Activated B cell treated with CpG ODN at 0.5 μM for 24 hours (primary cell): Measurements from ENCODE around the gene MPEG1. TPM values are rescaled to one million over a fixed set of nuclear protein-coding genes. Genes with fewer than 3 reads are reported as not detected.

Source experiments
- ATAC-seq: fragments of 200-7000 bp; cut with Tn5 transposase; one replicate; pipeline ENCODE4 v1.10.0; 2021; ENCODE audit warnings: low read depth, mild to moderate bottlenecking, moderate library complexity
- CTCF ChIA-PET: fragments of 350-600 bp; sonication (Branson Sonifier 250); formaldehyde crosslinking; loops from one replicate; lab custom pipeline; 2021; ENCODE audit warnings: antibody characterized with exemption; lab: Charles Lee
- POLR2A ChIA-PET: fragments of 350-600 bp; sonication (Branson Sonifier 250); formaldehyde crosslinking; loops from one replicate; lab custom pipeline; 2021; ENCODE audit warnings: antibody characterized with exemption; lab: Charles Lee
- DNase-seq: peaks from one replicate; pipeline ENCODE4 v3.0.0; 2022
- H3K27ac Mint-ChIP-seq: one replicate; pipeline ENCODE4 v1.8.0; 2020; ENCODE audit warnings: mixed read lengths
- H3K27me3 Mint-ChIP-seq: one replicate; pipeline ENCODE4 v1.8.0; 2021; ENCODE audit warnings: mixed read lengths
- H3K36me3 Mint-ChIP-seq: one replicate; pipeline ENCODE4 v1.8.0; 2021; ENCODE audit warnings: low read depth, mixed read lengths
- H3K4me1 Mint-ChIP-seq: one replicate; pipeline ENCODE4 v1.8.0; 2021; ENCODE audit warnings: mixed read lengths
- H3K4me3 Mint-ChIP-seq: one replicate; pipeline ENCODE4 v1.8.0; 2020; ENCODE audit warnings: mild to moderate bottlenecking, mixed read lengths
- H3K9me3 Mint-ChIP-seq: one replicate; pipeline ENCODE4 v1.8.0; 2020; ENCODE audit warnings: mixed read lengths
- CTCF ChIP-seq: fragments of 200-600 bp; IDR thresholded peaks from one replicate; pipeline ENCODE4 v1.8.0; 2022; ENCODE audit warnings: antibody characterized with exemption, mild to moderate bottlenecking
- intact Hi-C: fragments of 100-400 bp; cut with micrococcal nuclease; formaldehyde crosslinking; loops from one replicate; pipeline ENCODE4 v1.15.1; 2024
- total RNA-seq: library from RNA; stranded (reverse); gene quantifications from 2 replicates; pipeline ENCODE4 v1.2.3, GENCODE V29; 2022

The MPEG1 gene
- total RNA-seq, 1 donor from 2014 or later, result 154 TPM

DNA sequence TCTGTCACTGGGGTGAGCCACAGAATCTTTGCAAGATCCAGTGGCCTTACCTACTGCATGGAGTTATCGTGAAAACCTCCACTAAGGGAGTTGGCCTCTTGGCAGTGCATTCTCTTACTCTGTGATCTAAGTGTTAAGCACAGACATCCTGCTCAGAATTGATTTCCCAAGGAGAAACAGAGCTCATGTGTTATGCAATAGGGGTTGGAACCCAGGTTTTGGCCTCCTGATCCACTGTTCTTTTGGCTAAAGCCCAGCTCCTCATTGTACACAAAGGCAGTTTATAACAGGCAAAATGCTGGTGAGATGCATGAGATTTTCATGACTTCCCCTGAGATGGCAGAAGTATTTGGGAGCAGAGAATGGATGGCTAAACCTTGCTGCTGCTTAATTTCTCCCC lies 29.0 kb downstream of the MPEG1 start:
- POLR2A ChIA-PET, result no interaction called here
- CTCF ChIA-PET, result interaction anchor here (8.3 kb wide), 1 partner anchor 10 kb away, joined by 102 read pairs; the partner anchor contains the start of gene DTX4
- peaks cover 75% of the 10 kb centered on the region for H3K36me3 Mint-ChIP-seq
- peaks cover 24% of the 10 kb centered on the region for H3K4me1 Mint-ChIP-seq
- no peaks in the 10 kb centered on the region for H3K27me3 Mint-ChIP-seq
- H3K9me3 Mint-ChIP-seq, result peaks cover 7% of the 10 kb centered on the region
- no peak for ATAC-seq
- intact Hi-C loops, result no loop called here
- no peak overlapping the region for H3K27ac Mint-ChIP-seq
- no peak for DNase-seq
- no peak for TF ChIP-seq CTCF
- no peak overlapping the region for H3K4me3 Mint-ChIP-seq

DNA sequence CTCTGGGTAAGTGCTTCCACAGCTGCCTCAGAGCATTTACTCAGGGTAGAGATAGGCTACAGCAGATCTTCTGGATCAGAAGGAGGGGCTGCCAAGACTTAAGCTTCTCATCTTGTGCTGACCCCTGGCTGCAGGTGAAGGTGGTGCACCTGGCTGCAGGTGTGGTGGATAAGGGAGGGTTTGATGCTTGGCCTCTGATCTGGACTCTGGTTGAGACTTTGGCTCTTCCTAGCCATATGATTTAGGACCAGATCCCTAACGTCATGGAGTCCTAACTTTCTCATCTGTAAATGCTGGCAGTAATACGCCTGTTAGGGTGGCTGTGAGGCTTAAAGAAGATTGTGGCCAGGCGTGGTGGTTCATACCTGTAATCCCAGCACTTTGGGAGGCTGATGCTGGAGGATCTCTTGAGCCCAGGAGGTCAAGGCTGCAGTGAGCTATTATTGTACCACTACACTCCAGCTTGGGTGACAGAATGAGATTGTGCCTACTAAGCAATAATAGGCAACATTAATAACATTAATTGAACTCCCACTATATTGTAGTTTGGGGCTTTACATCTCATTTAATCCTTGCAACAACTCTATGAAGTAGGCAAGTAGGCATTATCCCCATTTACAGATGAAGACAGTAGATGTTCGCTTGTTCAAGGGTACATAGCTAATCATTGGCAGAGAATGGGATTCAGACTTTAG lies 30.1 kb downstream of the MPEG1 start:
- Mint-ChIP-seq H3K27ac (no peak overlapping the region), H3K9me3 (peaks cover 7% of the 10 kb centered on the region), H3K27me3 (no peaks in the 10 kb centered on the region), H3K36me3 (peaks cover 73% of the 10 kb centered on the region), H3K4me3 (no peak overlapping the region), H3K4me1 (peaks cover 22% of the 10 kb centered on the region)
- DNase-seq (no peak), ATAC-seq (peak; percentile 64)
- POLR2A ChIA-PET, result interaction anchor here (0.6 to 1.7 kb wide), 2 partner anchors 8 to 10 kb away, joined by 3 to 10 read pairs; partner anchors contain the start of gene DTX4
- CTCF ChIA-PET, result interaction anchor here (0.6 to 8.3 kb wide), 4 partner anchors 9 to 37 kb away, joined by 3 to 102 read pairs (median 3); partner anchors contain the start of gene DTX4
- intact Hi-C loops, result no loop called here
- no peak for TF ChIP-seq CTCF

GRCh38 chr11:59181746-59182456 lies 30.8 kb downstream of the MPEG1 start:
- Mint-ChIP-seq H3K27me3 (no peaks in the 10 kb centered on the region), H3K4me1 (peaks cover 19% of the 10 kb centered on the region), H3K4me3 (no peak overlapping the region), H3K36me3 (peaks cover 72% of the 10 kb centered on the region), H3K9me3 (peaks cover 7% of the 10 kb centered on the region), H3K27ac (no peak overlapping the region)
- POLR2A ChIA-PET, result interaction anchor here (0.6 to 1.7 kb wide), 2 partner anchors 10 to 84 kb away, joined by 4 to 10 read pairs; partner anchors contain the start of gene DTX4
- intact Hi-C loops, result no loop called here
- ATAC-seq (no peak), DNase-seq (no peak)
- CTCF ChIA-PET, result interaction anchor here (0.9 to 8.3 kb wide), 3 partner anchors 8 to 24 kb away, joined by 3 to 102 read pairs (median 3); partner anchors contain the start of gene DTX4
- no peak for TF ChIP-seq CTCF

DNA sequence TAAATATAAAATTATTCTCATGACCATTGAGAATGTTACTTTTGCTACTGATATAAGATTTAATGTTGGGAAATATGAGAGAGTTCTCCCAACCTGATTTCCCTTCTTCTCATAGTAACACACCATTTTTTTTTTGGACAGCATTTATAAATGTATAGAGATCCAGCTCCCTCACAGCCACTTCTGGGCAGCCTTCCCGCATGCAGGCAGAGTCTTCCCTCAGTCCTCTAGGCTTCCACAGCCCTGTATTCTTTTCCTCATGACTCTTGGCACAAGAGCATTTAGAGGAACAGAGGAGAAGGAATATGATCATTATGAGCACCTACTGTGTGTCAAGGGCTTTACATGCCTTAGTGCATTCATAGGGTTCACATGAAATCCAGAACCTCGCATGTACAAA lies 31.8 kb downstream of the MPEG1 start:
- ATAC-seq (no peak), DNase-seq (no peak)
- no peak overlapping the region for H3K4me3 Mint-ChIP-seq
- intact Hi-C loops, result no loop called here
- TF ChIP-seq CTCF, result no peak
- peaks cover 74% of the 10 kb centered on the region for H3K36me3 Mint-ChIP-seq
- peaks cover 16% of the 10 kb centered on the region for H3K4me1 Mint-ChIP-seq
- no peak overlapping the region for H3K27ac Mint-ChIP-seq
- ChIA-PET CTCF (interaction anchor here (1.5 to 8.3 kb wide), 3 partner anchors 7 to 94 kb away, joined by 3 to 102 read pairs (median 3); partner anchors contain the start of gene DTX4), POLR2A (interaction anchor here (0.9 to 1.1 kb wide), 3 partner anchors 16 to 36 kb away, joined by 3 to 4 read pairs (median 3); no protein-coding TSS in a partner anchor)
- H3K9me3 Mint-ChIP-seq, result peaks cover 7% of the 10 kb centered on the region
- H3K27me3 Mint-ChIP-seq, result no peaks in the 10 kb centered on the region
